ENCODE measurements around the gene MBNL1.
"Not testable (repeated sequence)": the region's sequence is repeated elsewhere in the genome, so short reads cannot be mapped to it uniquely, and the experiment has no call there.

The MBNL1 gene

GRCh38 chr3:152416808-152417580, 148.3 kb downstream of the MBNL1 start:
- no peak for DNase-seq

- no peak for DNase-seq
These were observed 151.0 kb downstream of the MBNL1 start for GRCh38 chr3:152419748-152420147.

GRCh38 chr3:152421162-152421561, 152.4 kb downstream of the MBNL1 start:
- no peak for DNase-seq

- no peak for DNase-seq
These were observed 157.7 kb downstream of the MBNL1 start for GRCh38 chr3:152426393-152426792.

GRCh38 chr3:152428577-152428976, 159.8 kb downstream of the MBNL1 start:
- DNase-seq, result no peak

- DNase-seq, result no peak
These were observed 161.7 kb downstream of the MBNL1 start for GRCh38 chr3:152430223-152431002.

GRCh38 chr3:152434142-152434541, 165.4 kb downstream of the MBNL1 start:
- DNase-seq, result no peak

- not testable (repeated sequence) for DNase-seq
These were observed 166.5 kb downstream of the MBNL1 start for GRCh38 chr3:152435210-152435609.

- DNase-seq, result peak; percentile 47
These were observed 168.2 kb downstream of the MBNL1 start for GRCh38 chr3:152436707-152437590.

- no peak for DNase-seq
These were observed 169.5 kb downstream of the MBNL1 start for GRCh38 chr3:152438181-152438580.

GRCh38 chr3:152438706-152439105, 170.0 kb downstream of the MBNL1 start:
- no peak for DNase-seq

- DNase-seq, result not testable (repeated sequence)
These were observed 171.5 kb downstream of the MBNL1 start for GRCh38 chr3:152440243-152440642.

- DNase-seq, result no peak
These were observed 174.7 kb downstream of the MBNL1 start for GRCh38 chr3:152443212-152444023.

GRCh38 chr3:152444029-152444641, 175.4 kb downstream of the MBNL1 start:
- peak; percentile 77 for DNase-seq

GRCh38 chr3:152445212-152445611, 176.5 kb downstream of the MBNL1 start:
- no peak for DNase-seq

- no peak for DNase-seq
These were observed 177.8 kb downstream of the MBNL1 start for GRCh38 chr3:152446495-152446894.

- DNase-seq, result no peak
These were observed 178.8 kb downstream of the MBNL1 start for GRCh38 chr3:152447511-152447910.

- DNase-seq, result no peak
These were observed 179.4 kb downstream of the MBNL1 start for GRCh38 chr3:152448091-152448490.

- DNase-seq, result no peak
These were observed 183.6 kb downstream of the MBNL1 start for GRCh38 chr3:152452318-152452717.

- DNase-seq, result no peak
These were observed 185.5 kb downstream of the MBNL1 start for GRCh38 chr3:152454076-152454875.

- DNase-seq, result no peak
These were observed 187.3 kb downstream of the MBNL1 start for GRCh38 chr3:152455989-152456388.

Measured in hematopoietic multipotent progenitor cell treated with erythropoietin and hydrocortisone succinate and interleukin-3 and kit ligand, for 8 days (in vitro differentiated cells).